Activated naive CD8-positive, alpha-beta T cell (primary cell): ENCODE measurements around the gene MS4A10.
"Not testable (repeated sequence)": the region's sequence is repeated elsewhere in the genome, so short reads cannot be mapped to it uniquely, and the experiment has no call there.

Source experiments
- H3K27ac Mint-ChIP-seq: one replicate; pipeline ENCODE4 v1.8.0; 2021; ENCODE audit warnings: mixed read lengths
- H3K27me3 Mint-ChIP-seq: one replicate; pipeline ENCODE4 v1.8.0; 2021; ENCODE audit warnings: mixed read lengths
- H3K36me3 Mint-ChIP-seq: one replicate; pipeline ENCODE4 v1.8.0; 2021; ENCODE audit warnings: mixed read lengths
- H3K4me1 Mint-ChIP-seq: one replicate; pipeline ENCODE4 v1.8.0; 2021; ENCODE audit warnings: low read depth, mixed read lengths
- H3K4me3 Mint-ChIP-seq: one replicate; pipeline ENCODE4 v1.8.0; 2021; ENCODE audit warnings: mild to moderate bottlenecking, mixed read lengths
- H3K9me3 Mint-ChIP-seq: one replicate; pipeline ENCODE4 v1.8.0; 2021; ENCODE audit warnings: low read depth, mixed read lengths

MS4A10 gene

DNA sequence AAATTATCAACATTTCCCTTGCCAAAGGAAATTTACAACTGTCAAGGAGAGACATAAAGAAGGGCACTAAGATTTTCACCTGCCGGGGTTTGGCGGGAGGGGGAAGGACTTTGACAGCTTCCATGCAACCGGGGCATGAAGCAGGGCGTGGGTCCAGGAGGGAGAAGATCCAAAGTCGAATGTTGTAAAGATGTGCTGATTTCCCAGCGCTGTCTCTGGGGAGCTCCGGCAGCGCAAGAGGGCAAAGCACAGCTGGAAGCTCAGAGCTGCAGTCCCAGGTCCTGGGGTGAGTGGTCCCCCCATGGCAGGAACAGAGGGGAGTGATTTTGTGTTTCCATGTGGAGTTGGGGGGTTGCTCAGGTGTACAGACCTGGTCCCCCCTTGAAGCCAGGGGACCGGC is at the start of gene MS4A10:
TSS of gene MS4A10 (plus strand) at position 198 of the 400 bp plus-strand sequence. CDS start 5,003 bp downstream, outside the sequence.
- no peaks in the 10 kb centered on the region for H3K27me3 Mint-ChIP-seq
- H3K9me3 Mint-ChIP-seq = no peaks in the 10 kb centered on the region
- no peaks in the 10 kb centered on the region for H3K4me1 Mint-ChIP-seq
- no peaks in the 10 kb centered on the region for H3K36me3 Mint-ChIP-seq
- no peak within 1 kb of the TSS for H3K4me3 Mint-ChIP-seq
- H3K27ac Mint-ChIP-seq = no peak within 1 kb of the TSS

DNA sequence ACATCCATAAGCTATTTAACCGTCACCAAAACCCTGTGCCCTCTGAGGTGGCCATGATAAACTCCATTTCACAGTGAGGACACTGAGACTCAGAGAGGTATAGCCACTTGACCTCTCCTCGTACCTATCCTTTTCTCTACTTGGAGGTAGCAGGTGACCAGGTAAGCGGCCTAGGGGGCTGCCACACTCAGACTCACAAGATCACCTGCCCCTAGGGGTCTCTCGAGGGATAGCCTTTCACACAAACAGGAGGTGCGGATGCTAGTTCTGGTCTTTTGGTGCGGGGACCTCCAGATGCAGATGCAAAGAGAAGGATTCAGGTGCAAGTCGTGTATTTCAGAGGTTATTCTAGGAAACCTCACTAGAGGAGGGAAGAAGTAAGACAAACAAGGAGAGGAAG is 46.0 kb upstream of the MS4A10 start:
- Mint-ChIP-seq H3K4me1 (no peaks in the 10 kb centered on the region), H3K9me3 (no peaks in the 10 kb centered on the region), H3K4me3 (no peak overlapping the region), H3K27me3 (peaks cover 4% of the 10 kb centered on the region), H3K36me3 (no peaks in the 10 kb centered on the region), H3K27ac (no peak overlapping the region)

DNA sequence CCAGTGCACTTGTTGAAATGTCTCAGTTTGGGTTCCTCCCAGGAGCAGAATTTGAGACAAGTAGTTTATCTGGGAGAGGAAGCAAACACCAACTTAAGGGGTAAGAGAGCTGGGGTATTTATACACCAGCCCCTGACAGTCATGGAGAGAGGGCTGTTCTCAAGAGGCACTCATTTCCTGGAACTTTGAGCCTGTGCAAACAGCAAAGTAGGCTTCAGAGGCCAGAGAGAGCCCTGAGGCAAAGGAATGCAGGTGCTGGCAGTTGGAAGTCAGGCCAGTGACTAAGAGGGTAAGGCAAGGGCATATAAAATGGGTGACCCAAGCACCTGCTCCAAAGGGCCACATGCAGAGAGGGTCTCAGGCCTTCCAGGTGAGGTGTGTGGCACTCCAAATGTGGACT is 44.6 kb upstream of the MS4A10 start:
- Mint-ChIP-seq H3K36me3 (no peaks in the 10 kb centered on the region), H3K9me3 (no peaks in the 10 kb centered on the region), H3K4me3 (no peak overlapping the region), H3K27ac (no peak overlapping the region), H3K27me3 (peaks cover 4% of the 10 kb centered on the region), H3K4me1 (no peaks in the 10 kb centered on the region)

DNA sequence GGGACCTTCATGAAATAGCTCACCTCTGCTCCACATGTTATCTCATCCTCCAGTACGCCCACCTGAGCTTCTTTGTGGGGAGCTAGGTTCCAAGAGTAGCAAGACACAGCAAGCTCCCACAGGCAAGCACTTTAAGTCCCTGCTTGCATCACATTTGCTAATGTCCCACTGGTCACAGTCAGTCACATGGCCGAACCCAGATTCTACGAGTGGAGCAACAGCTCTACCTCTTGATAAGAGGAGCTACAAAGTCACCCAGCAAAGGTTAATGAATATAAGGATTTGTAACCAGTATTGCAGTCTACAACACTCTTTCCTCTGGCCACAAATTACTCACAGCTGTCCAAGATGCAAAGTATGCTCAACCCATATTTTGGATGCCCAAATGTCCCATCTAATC is 43.7 kb upstream of the MS4A10 start:
- peaks cover 5% of the 10 kb centered on the region for H3K27me3 Mint-ChIP-seq
- no peaks in the 10 kb centered on the region for H3K4me1 Mint-ChIP-seq
- H3K27ac Mint-ChIP-seq = no peak overlapping the region
- no peaks in the 10 kb centered on the region for H3K36me3 Mint-ChIP-seq
- no peak overlapping the region for H3K4me3 Mint-ChIP-seq
- H3K9me3 Mint-ChIP-seq = no peaks in the 10 kb centered on the region

DNA sequence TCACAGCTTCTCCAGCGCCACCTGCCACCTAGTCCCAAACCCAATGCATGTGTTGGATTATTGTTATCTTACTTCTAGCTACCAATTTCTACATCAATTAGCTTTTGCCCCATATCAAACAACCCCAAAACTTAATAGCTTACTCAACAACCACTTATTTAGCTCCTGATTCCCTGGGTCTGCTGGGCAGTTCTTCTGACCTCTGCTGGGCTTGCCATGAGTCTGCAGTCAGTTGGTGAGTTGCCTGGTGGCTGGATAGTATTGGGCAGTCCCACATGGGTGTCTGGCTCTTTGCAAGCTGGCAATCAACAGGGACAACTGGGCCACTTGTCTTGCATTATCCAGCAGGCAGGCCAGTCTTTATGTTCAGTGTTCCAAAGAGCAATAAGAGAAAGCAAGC is 42.1 kb upstream of the MS4A10 start:
- Mint-ChIP-seq H3K27ac (no peak overlapping the region), H3K4me1 (no peaks in the 10 kb centered on the region), H3K27me3 (peaks cover 3% of the 10 kb centered on the region), H3K9me3 (no peaks in the 10 kb centered on the region), H3K36me3 (no peaks in the 10 kb centered on the region), H3K4me3 (no peak overlapping the region)

DNA sequence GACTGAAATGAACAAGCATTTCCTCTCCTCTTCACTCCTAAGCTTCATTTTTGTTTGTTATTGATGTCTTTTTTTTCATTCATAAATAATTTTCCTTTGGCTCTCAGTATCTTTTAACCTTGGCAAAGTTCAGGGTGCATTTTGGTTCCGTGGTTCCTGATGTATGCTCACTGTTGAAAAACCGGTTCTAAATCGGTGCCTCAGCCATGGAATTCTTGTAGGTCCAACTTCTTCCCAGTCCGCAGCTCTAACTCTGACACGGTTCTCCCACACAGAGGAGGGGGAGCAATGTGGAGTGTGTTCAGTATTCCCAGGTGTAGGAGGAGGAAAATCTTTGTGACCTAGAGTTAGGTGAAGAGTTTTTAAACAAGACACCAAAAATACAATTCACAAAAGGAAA is 41.0 kb upstream of the MS4A10 start:
- Mint-ChIP-seq H3K36me3 (no peaks in the 10 kb centered on the region), H3K4me1 (no peaks in the 10 kb centered on the region), H3K27me3 (peaks cover 2% of the 10 kb centered on the region), H3K9me3 (no peaks in the 10 kb centered on the region), H3K27ac (no peak overlapping the region), H3K4me3 (no peak overlapping the region)

DNA sequence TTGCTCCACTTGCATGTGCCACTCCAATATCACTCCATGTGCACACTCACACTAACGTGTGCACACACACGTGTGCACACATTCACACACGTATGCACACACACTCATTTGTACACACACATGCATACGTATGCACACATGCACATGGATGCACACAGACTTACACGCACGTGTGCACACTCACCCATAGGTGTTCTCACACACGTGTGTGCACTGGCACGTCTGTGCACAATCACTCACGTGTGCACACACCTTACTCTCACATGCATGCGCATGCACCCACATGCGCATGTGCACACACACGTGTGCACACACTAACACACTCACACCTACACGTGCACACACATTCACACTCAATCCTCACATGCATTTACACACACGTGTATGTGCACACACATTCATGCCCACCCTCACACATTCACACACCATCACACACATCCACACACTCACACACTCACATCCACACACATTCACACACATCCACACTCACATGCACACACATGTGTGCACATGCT is 37.7 kb upstream of the MS4A10 start:
- no peaks in the 10 kb centered on the region for H3K4me1 Mint-ChIP-seq
- H3K27ac Mint-ChIP-seq = no peak overlapping the region
- no peak overlapping the region for H3K4me3 Mint-ChIP-seq
- H3K36me3 Mint-ChIP-seq = no peaks in the 10 kb centered on the region
- no peaks in the 10 kb centered on the region for H3K9me3 Mint-ChIP-seq
- H3K27me3 Mint-ChIP-seq = peaks cover 7% of the 10 kb centered on the region

DNA sequence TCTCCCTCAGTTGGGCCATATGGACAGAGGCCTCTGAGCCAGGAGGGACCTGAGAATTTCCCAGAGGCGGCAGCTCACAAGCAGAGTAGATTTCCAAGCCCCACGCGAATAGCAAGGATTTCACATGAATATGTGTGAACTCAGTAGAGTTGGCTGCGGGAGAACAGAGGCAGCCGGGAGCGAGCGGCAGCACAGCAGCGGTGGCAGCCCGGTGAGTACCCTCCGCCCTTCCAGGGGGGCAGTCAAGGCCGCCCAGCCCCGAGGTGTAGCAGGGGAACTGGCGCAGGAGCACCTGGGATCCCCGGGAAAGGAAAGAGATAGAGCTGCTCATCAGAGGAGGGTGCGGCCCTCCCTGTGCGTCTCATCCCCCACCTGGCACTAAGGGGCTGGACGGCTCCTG is 36.9 kb upstream of the MS4A10 start:
- Mint-ChIP-seq H3K4me1 (no peaks in the 10 kb centered on the region), H3K27me3 (peaks cover 7% of the 10 kb centered on the region), H3K27ac (no peak overlapping the region), H3K36me3 (no peaks in the 10 kb centered on the region), H3K4me3 (no peak overlapping the region), H3K9me3 (no peaks in the 10 kb centered on the region)

DNA sequence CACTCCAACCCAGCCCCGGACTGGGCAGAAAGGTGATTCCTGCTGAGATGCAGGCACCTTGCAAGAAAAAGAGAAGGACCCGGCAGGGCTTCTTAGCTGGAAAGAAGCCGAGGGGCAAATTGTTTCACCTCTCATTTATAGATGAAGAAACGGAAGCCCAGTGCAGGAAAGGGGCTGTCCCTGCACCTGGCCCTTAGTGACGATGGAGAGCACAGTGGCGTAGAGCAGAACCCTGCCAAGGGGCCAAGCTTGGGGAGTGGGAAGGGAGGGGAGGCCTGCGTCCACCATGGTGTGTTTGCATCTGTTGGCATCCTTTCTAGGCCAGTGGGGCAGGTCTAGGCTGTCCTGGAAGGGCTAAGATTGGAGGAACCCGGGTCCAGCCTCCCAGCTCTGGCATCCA is 36.3 kb upstream of the MS4A10 start:
- H3K9me3 Mint-ChIP-seq = no peaks in the 10 kb centered on the region
- H3K4me3 Mint-ChIP-seq = no peak overlapping the region
- H3K27ac Mint-ChIP-seq = no peak overlapping the region
- H3K4me1 Mint-ChIP-seq = no peaks in the 10 kb centered on the region
- H3K36me3 Mint-ChIP-seq = no peaks in the 10 kb centered on the region
- H3K27me3 Mint-ChIP-seq = peaks cover 7% of the 10 kb centered on the region

DNA sequence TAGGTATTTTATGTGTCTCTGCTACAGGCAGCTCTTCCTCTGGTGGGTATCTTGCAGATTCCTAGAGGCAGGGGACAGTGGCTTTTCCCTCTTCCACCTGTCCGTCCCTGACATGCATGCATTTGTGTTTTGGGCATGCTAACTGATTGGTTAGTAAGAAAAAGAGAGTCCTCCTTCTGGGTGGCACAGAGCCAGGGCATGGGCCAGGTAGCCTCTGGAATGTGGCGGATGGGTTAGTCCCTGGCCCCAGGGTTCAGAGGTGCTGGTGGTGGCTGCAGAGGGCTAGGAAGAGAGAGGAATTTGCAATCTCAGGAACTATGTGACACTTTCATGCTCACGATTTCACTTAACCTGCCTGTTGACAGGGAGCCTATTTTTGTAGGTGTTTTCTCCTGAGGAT is 34.2 kb upstream of the MS4A10 start:
- H3K27ac Mint-ChIP-seq = no peak overlapping the region
- H3K4me1 Mint-ChIP-seq = no peaks in the 10 kb centered on the region
- peaks cover 5% of the 10 kb centered on the region for H3K27me3 Mint-ChIP-seq
- no peak overlapping the region for H3K4me3 Mint-ChIP-seq
- no peaks in the 10 kb centered on the region for H3K9me3 Mint-ChIP-seq
- H3K36me3 Mint-ChIP-seq = no peaks in the 10 kb centered on the region

DNA sequence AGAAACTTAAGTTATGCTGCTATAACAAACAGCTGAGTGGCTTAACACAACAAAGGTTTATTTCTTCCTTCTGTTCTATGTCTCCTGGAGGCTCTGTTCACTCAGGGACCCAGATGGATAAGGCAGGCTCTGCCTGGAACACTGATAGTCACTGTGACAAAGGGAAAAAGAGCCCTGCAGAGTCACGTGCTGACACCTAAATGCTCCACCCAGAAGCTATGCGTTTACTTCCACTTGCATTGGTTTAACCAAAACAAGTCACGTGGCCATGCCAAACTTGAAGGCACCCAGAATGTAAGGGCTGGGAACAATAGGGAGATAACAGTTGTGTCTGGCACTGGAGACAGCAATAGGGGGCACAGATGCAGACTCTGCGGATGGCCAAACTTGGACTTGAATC is 31.8 kb upstream of the MS4A10 start:
- Mint-ChIP-seq H3K27ac (no peak overlapping the region), H3K27me3 (peaks cover 11% of the 10 kb centered on the region)

DNA sequence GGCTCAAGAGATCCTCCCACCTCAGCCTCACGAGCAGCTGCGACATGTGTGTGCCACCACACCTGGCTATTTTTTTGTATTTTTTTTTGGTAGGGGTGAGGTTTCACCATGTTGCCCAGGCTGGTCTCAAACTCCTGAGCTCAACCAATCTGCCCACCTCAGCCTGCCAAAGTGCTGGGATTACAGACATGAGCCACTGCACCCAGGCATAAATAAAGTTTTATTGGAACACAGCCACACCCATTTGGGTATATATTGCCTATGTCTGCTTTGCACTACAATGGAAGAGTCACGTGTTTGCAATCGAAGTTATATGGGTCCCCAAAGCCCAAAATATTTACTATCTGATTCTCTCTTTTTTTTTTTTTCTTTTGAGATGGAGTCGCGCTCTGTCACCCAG is 30.2 kb upstream of the MS4A10 start:
- Mint-ChIP-seq H3K36me3 (no peaks in the 10 kb centered on the region), H3K27me3 (peaks cover 21% of the 10 kb centered on the region), H3K9me3 (no peaks in the 10 kb centered on the region), H3K27ac (no peak overlapping the region), H3K4me3 (no peak overlapping the region), H3K4me1 (no peaks in the 10 kb centered on the region)

More for the DNA sequence above, 31.8 kb upstream of the MS4A10 start:
- Mint-ChIP-seq H3K36me3 (no peaks in the 10 kb centered on the region), H3K4me1 (no peaks in the 10 kb centered on the region), H3K4me3 (no peak overlapping the region), H3K9me3 (no peaks in the 10 kb centered on the region)

DNA sequence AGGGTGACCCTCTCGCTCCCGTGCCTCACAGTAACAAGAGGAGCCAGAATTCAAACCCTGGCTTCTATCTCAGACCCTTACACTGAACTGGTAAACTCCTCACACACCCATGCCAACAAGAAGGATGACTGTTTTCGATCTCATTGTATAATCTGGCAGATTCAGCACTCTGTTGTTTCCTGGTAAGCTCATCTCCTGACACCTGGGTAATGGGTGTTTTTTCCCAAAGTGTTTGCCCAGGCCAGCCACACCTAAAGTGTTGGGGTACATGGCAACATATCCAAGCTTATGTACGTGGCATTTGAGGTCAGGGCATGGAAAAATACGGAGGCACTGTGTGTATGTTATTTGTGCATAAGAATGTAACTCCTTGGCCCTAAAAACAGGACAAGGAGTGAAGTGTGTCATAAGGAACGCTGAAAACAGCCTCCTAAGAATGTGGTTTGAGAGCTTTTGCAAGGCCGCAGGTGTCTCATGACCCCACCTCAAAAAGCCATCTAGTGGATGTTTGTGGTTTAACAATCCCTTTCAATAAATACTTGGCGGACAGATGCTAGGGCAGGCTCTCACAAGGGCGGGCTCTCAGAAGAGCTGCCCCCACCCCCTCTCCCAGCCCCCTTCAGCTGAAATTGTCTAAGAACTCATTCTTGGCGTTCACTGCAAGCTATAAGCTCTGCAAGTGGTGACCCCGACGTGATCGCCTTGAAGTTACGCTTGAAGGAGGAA is 28.7 kb upstream of the MS4A10 start, which contains the start of gene MS4A15:
TSS of gene MS4A15 (plus strand) at position 561 of the 726 bp plus-strand sequence. CDS start 6,867 bp downstream, outside the sequence.
- H3K4me3 Mint-ChIP-seq = no peak within 1 kb of the TSS
- no peaks in the 10 kb centered on the region for H3K9me3 Mint-ChIP-seq
- H3K27ac Mint-ChIP-seq = no peak within 1 kb of the TSS
- H3K36me3 Mint-ChIP-seq = no peaks in the 10 kb centered on the region
- H3K4me1 Mint-ChIP-seq = no peaks in the 10 kb centered on the region
- H3K27me3 Mint-ChIP-seq = peaks cover 22% of the 10 kb centered on the region

DNA sequence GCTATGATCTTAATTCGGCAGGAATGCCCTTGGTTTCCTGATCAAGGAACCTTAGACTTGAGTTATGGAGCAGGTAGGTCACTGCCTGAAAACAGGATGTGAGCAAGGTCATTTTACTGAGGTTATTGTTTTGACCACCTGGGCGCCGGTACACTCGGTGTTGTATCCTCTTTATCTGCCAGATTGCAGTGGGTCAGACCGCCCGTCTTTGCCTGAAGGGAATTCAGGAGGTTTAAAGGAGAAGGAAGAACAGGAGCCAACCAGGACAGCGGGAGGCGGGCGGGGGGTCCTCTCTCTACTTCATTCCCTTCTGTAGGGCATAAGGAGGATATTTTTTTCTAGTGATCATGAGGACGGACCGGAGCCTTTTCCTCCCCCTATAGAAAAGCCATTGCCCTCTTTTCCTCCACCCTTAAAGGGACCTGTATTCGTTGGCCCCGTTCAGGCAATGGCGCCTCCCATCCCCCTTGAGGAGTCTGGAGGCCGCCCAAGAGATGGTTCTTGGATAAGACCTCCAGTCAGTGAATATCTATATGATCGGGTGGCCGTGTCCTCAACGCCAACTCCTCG is 27.8 kb upstream of the MS4A10 start:
- Mint-ChIP-seq H3K36me3 (no peaks in the 10 kb centered on the region), H3K4me1 (no peaks in the 10 kb centered on the region), H3K9me3 (no peaks in the 10 kb centered on the region), H3K4me3 (no peak overlapping the region), H3K27ac (no peak overlapping the region), H3K27me3 (peaks cover 20% of the 10 kb centered on the region)

DNA sequence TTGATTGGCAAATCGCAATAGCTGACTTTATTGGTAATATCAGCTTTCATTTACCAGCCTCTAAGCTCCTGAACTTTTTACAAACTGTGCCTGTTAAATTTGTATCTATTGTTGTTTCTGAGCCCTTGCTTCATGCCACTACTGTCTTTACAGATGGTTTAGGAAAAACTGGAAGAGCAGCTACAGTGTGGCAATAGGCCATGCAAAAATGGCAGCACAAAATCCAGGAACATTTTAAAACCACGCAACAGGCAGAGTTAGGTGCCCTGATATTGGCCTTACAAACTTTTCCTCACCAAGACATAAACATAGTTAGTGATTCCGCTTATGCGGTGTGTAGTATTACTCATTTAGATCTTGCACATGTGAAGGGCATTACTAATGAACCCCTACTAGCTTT is 26.5 kb upstream of the MS4A10 start:
- not testable (repeated sequence) for H3K4me1 Mint-ChIP-seq, H3K36me3 Mint-ChIP-seq, H3K9me3 Mint-ChIP-seq, H3K27ac Mint-ChIP-seq, H3K4me3 Mint-ChIP-seq
- peaks cover 20% of the 10 kb centered on the region for H3K27me3 Mint-ChIP-seq
